ENCODE results near the gene SLC4A5.

SLC4A5 gene

GRCh38 chr2:74239346-74239745, 103.9 kb downstream of the SLC4A5 start:
- H4K20me1 ChIP-seq (ENCODE audit: insufficient read depth): no peaks in the 10 kb centered on the region
- no peaks in the 10 kb centered on the region for H3K27me3 ChIP-seq (ENCODE audit: insufficient read depth, low read depth)
- H2AFZ ChIP-seq (ENCODE audit: low read depth): no peak overlapping the region
- no peak overlapping the region for H3K4me2 ChIP-seq
- TF ChIP-seq CTCF (conservative IDR thresholded peaks at IDR 0.05; ENCODE audit: low read depth, low read length): no peak
- H3K27ac ChIP-seq: no peak overlapping the region
- no peak overlapping the region for H3K9ac ChIP-seq
- H3K4me1 ChIP-seq (ENCODE audit: low read depth, poor library complexity, severe bottlenecking): peaks cover 6% of the 10 kb centered on the region
- H3K4me3 ChIP-seq (IDR thresholded peaks at IDR 0.05; ENCODE audit: insufficient read depth, low read depth, low read length): no peak overlapping the region
- H3K79me2 ChIP-seq (ENCODE audit: insufficient read depth, low read depth): no peaks in the 10 kb centered on the region
- no peaks in the 10 kb centered on the region for H3K36me3 ChIP-seq (ENCODE audit: insufficient read depth)

- no peak overlapping the region for H3K9ac ChIP-seq
- H3K4me3 ChIP-seq (IDR thresholded peaks at IDR 0.05; ENCODE audit: insufficient read depth, low read depth, low read length): no peak overlapping the region
- no peaks in the 10 kb centered on the region for H3K79me2 ChIP-seq (ENCODE audit: insufficient read depth, low read depth)
- H3K27ac ChIP-seq: no peak overlapping the region
- H3K4me1 ChIP-seq (ENCODE audit: low read depth, poor library complexity, severe bottlenecking): peaks cover 6% of the 10 kb centered on the region
- H3K27me3 ChIP-seq (ENCODE audit: insufficient read depth, low read depth): no peaks in the 10 kb centered on the region
- no peak for TF ChIP-seq CTCF (conservative IDR thresholded peaks at IDR 0.05; ENCODE audit: low read depth, low read length)
- no peaks in the 10 kb centered on the region for H4K20me1 ChIP-seq (ENCODE audit: insufficient read depth)
- H3K4me2 ChIP-seq: no peak overlapping the region
- no peaks in the 10 kb centered on the region for H3K36me3 ChIP-seq (ENCODE audit: insufficient read depth)
- H2AFZ ChIP-seq (ENCODE audit: low read depth): no peak overlapping the region
Measured at GRCh38 chr2:74238879-74239278, 104.3 kb downstream of the SLC4A5 start.

- H3K27me3 ChIP-seq (ENCODE audit: insufficient read depth, low read depth): no peaks in the 10 kb centered on the region
- no peak overlapping the region for H3K4me3 ChIP-seq (IDR thresholded peaks at IDR 0.05; ENCODE audit: insufficient read depth, low read depth, low read length)
- no peak overlapping the region for H3K9ac ChIP-seq
- no peak for TF ChIP-seq CTCF (conservative IDR thresholded peaks at IDR 0.05; ENCODE audit: low read depth, low read length)
- no peak overlapping the region for H3K27ac ChIP-seq
- no peak overlapping the region for H2AFZ ChIP-seq (ENCODE audit: low read depth)
- no peaks in the 10 kb centered on the region for H3K4me1 ChIP-seq (ENCODE audit: low read depth, poor library complexity, severe bottlenecking)
- H3K79me2 ChIP-seq (ENCODE audit: insufficient read depth, low read depth): no peaks in the 10 kb centered on the region
- no peaks in the 10 kb centered on the region for H3K36me3 ChIP-seq (ENCODE audit: insufficient read depth)
- H4K20me1 ChIP-seq (ENCODE audit: insufficient read depth): no peaks in the 10 kb centered on the region
- no peak overlapping the region for H3K4me2 ChIP-seq
Measured at GRCh38 chr2:74235041-74235440, 108.2 kb downstream of the SLC4A5 start.

- Histone ChIP-seq H3K79me2 (ENCODE audit: insufficient read depth, low read depth) (no peaks in the 10 kb centered on the region), H3K4me1 (ENCODE audit: low read depth, poor library complexity, severe bottlenecking) (no peaks in the 10 kb centered on the region), H3K4me2 (no peak overlapping the region), H3K4me3 (IDR thresholded peaks at IDR 0.05; ENCODE audit: insufficient read depth, low read depth, low read length) (no peak overlapping the region), H2AFZ (ENCODE audit: low read depth) (no peak overlapping the region), H3K27ac (no peak overlapping the region), H3K36me3 (ENCODE audit: insufficient read depth) (no peaks in the 10 kb centered on the region), H3K27me3 (ENCODE audit: insufficient read depth, low read depth) (no peaks in the 10 kb centered on the region), H4K20me1 (ENCODE audit: insufficient read depth) (no peaks in the 10 kb centered on the region), H3K9ac (no peak overlapping the region)
- TF ChIP-seq CTCF (conservative IDR thresholded peaks at IDR 0.05; ENCODE audit: low read depth, low read length): no peak
Measured at GRCh38 chr2:74233648-74234047, 109.6 kb downstream of the SLC4A5 start.
